A549 (cell line): ENCODE results near the gene VPS45. TPM values are rescaled to one million over a fixed set of nuclear protein-coding genes. Genes with fewer than 3 reads are reported as not detected.

Source experiments
- ATAC-seq, 2 experiments: fragments of 200-7000 bp in 1 of 2; fragments of >200 bp in 1 of 2; cut with Nextera tagmentation in 1 of 2; cut with Tn5 transposase in 1 of 2; 3 replicates each; pipeline versions ENCODE4 v1.8.0 to v1.9.1; 2018 to 2020; ENCODE audit warnings: mild to moderate bottlenecking in 1 of 2, moderate library complexity in 1 of 2
- CTCF ChIA-PET: fragments of 300-600 bp; sonication (Branson Sonifier 250); formaldehyde crosslinking; extraction: SDS; loops from one replicate; lab custom pipeline; 2021; ENCODE audit warnings: antibody characterized with exemption, inconsistent platforms; lab: Yijun Ruan, JAX
- POLR2A ChIA-PET: fragments of 350-600 bp; formaldehyde crosslinking; extraction: SDS; loops from one replicate; lab custom pipeline; 2021; ENCODE audit warnings: antibody characterized with exemption, inconsistent platforms; lab: Yijun Ruan, JAX
- DNase-seq, 2 experiments: peaks; one replicate each; pipeline versions ENCODE4 v3.0.0 to v3.0.0-alpha.2; 2011 to 2016; ENCODE audit warnings: low read depth in 1 of 2, low spot score in 1 of 2
- FAIRE-seq: peaks from 2 replicates; lab custom pipeline; 2011; peaks lifted over from hg19 to GRCh38; lab: Jason Lieb, UNC
- H3K27ac ChIP-seq, 2 experiments: fragments of >200 bp; sonication (Bioruptor Twin); formaldehyde crosslinking; 3 replicates each; pipeline ENCODE4 v1.5.1; 2016 to 2017
- H3K4me1 ChIP-seq: fragments of >200 bp; sonication (Bioruptor Twin); formaldehyde crosslinking; 3 replicates; pipeline ENCODE4 v1.6.1; 2016
- H3K4me2 ChIP-seq: fragments of >200 bp; sonication (Bioruptor Twin); formaldehyde crosslinking; 3 replicates; pipeline ENCODE4 v1.6.1; 2016
- H3K4me3 ChIP-seq: fragments of >200 bp; sonication (Bioruptor Twin); formaldehyde crosslinking; 3 replicates; pipeline ENCODE4 v1.5.1; 2016
- H3K9me3 ChIP-seq: fragments of >200 bp; sonication (Bioruptor Twin); formaldehyde crosslinking; 3 replicates; pipeline ENCODE4 v1.6.1; 2016
- CBX8 ChIP-seq: fragments of 200-600 bp; sonication (generic); IDR thresholded peaks from 2 replicates; pipeline ENCODE4 v1.6.1; 2016
- CHD2 ChIP-seq: fragments of 150-350 bp; IDR thresholded peaks from 2 replicates; pipeline ENCODE4 v1.6.1; 2014; ENCODE audit warnings: low read length; ENCODE audit not compliant: partially characterized antibody
- EHF ChIP-seq: fragments of 250-450 bp; sonication (Bioruptor Pico); IDR thresholded peaks from 2 replicates; pipeline ENCODE4 v1.5.0; 2020; ENCODE audit warnings: mild to moderate bottlenecking
- FOSL2 ChIP-seq, 2 experiments: fragments of 450-650 bp in 1 of 2; fragments of >200 bp in 1 of 2; sonication (Bioruptor Twin) in 1 of 2; formaldehyde crosslinking; IDR thresholded peaks; 2 replicates each; pipeline versions ENCODE4 v1.5.0 to v1.6.1; 2016 to 2020; ENCODE audit warnings: mild to moderate bottlenecking in 1 of 2, moderate library complexity in 1 of 2
- FOXS1 ChIP-seq: fragments of 250-450 bp; sonication (Bioruptor Pico); IDR thresholded peaks from 2 replicates; pipeline ENCODE4 v1.5.0; 2020; ENCODE audit warnings: mild to moderate bottlenecking, moderate library complexity
- GATA3 ChIP-seq: IDR thresholded peaks from 2 replicates; pipeline ENCODE4 v1.6.1; 2012; ENCODE audit warnings: borderline replicate concordance
- HOXA7 ChIP-seq: fragments of 250-450 bp; sonication (Bioruptor Pico); IDR thresholded peaks from 2 replicates; pipeline ENCODE4 v1.5.0; 2020; ENCODE audit warnings: mild to moderate bottlenecking, moderate library complexity
- HOXB13 ChIP-seq: fragments of 250-450 bp; sonication (Bioruptor Pico); IDR thresholded peaks from 2 replicates; pipeline ENCODE4 v1.5.0; 2020; ENCODE audit warnings: low read depth, mild to moderate bottlenecking, moderate library complexity
- HOXB5 ChIP-seq: fragments of 250-450 bp; sonication (Bioruptor Pico); IDR thresholded peaks from 2 replicates; pipeline ENCODE4 v1.5.0; 2020; ENCODE audit warnings: mild to moderate bottlenecking, moderate library complexity
- JUNB ChIP-seq: fragments of >200 bp; sonication (Bioruptor Twin); formaldehyde crosslinking; IDR thresholded peaks from 2 replicates; pipeline ENCODE4 v1.6.1; 2016
- KDM1A ChIP-seq: fragments of 200-600 bp; sonication (generic); IDR thresholded peaks from 2 replicates; pipeline ENCODE4 v1.6.1; 2016; ENCODE audit warnings: low read depth, mild to moderate bottlenecking
- KDM5A ChIP-seq: fragments of 200-600 bp; sonication (generic); IDR thresholded peaks from 2 replicates; pipeline ENCODE4 v1.6.1; 2016; ENCODE audit warnings: antibody characterized with exemption, mild to moderate bottlenecking
- MAFK ChIP-seq: fragments of 450-650 bp; IDR thresholded peaks from 2 replicates; pipeline ENCODE4 v1.6.1; 2014; ENCODE audit not compliant: partially characterized antibody
- MAZ ChIP-seq: fragments of 150-350 bp; IDR thresholded peaks from 2 replicates; pipeline ENCODE4 v1.6.1; 2014; ENCODE audit warnings: antibody characterized with exemption, low read depth, low read length, borderline replicate concordance
- MYC ChIP-seq: IDR thresholded peaks from 2 replicates; pipeline ENCODE4 v1.6.1; 2012; ENCODE audit warnings: mild to moderate bottlenecking, inconsistent platforms, low read length, improper control_type of control experiment, borderline replicate concordance
- PBX3 ChIP-seq: IDR thresholded peaks from 2 replicates; pipeline ENCODE4 v1.6.1; 2012
- PHF8 ChIP-seq: fragments of 200-600 bp; sonication (generic); IDR thresholded peaks from 2 replicates; pipeline ENCODE4 v1.6.1; 2016; ENCODE audit warnings: low read depth, mild to moderate bottlenecking, antibody characterized with exemption, moderate library complexity, borderline replicate concordance
- REST ChIP-seq: fragments of 200-600 bp; sonication (generic); IDR thresholded peaks from 2 replicates; pipeline ENCODE4 v1.6.1; 2016; ENCODE audit warnings: antibody characterized with exemption, mild to moderate bottlenecking, moderate library complexity
- SREBF2 ChIP-seq: fragments of 450-650 bp; IDR thresholded peaks from 2 replicates; pipeline ENCODE4 v1.6.1; 2014; ENCODE audit warnings: mild to moderate bottlenecking, moderate library complexity
- TP53 ChIP-seq: fragments of 250-450 bp; sonication (Bioruptor Pico); IDR thresholded peaks from 2 replicates; pipeline ENCODE4 v1.5.0; 2021; ENCODE audit warnings: mild to moderate bottlenecking, moderate library complexity
- ZC3H11A ChIP-seq: fragments of 450-650 bp; IDR thresholded peaks from 2 replicates; pipeline ENCODE4 v1.6.1; 2014; ENCODE audit warnings: antibody characterized with exemption, mild to moderate bottlenecking
- ZFP36 ChIP-seq: fragments of 450-650 bp; IDR thresholded peaks from 2 replicates; pipeline ENCODE4 v1.6.1; 2014; ENCODE audit warnings: borderline replicate concordance; ENCODE audit not compliant: partially characterized antibody
- ZSCAN20 ChIP-seq: fragments of 250-450 bp; sonication (Bioruptor Pico); IDR thresholded peaks from 2 replicates; pipeline ENCODE4 v1.8.0; 2022; ENCODE audit warnings: mild to moderate bottlenecking, moderate library complexity
- WGBS: methylation state at CpG from one replicate; pipeline ENCODE4 v1.1.6; 2017; ENCODE audit errors: missing lambda C conversion rate; 5-methylcytosine and 5-hydroxymethylcytosine counted together
- polyA plus RNA-seq, 4 experiments: library from polyadenylated mRNA; depleted of rRNA in 3 of 4; stranded (reverse); fragments of >200 nt; fragmentation: RNase III in 1 of 4; extraction: RNeasy Plus Mini Kit Qiagen cat#74134 plus additional on column Dnase treatment in 1 of 4; gene quantifications; 2 replicates in 3 of 4; 3 replicates in 1 of 4; pipeline ENCODE4 v1.2.3, GENCODE V29; 2011 to 2017
- TF ChIP-seq, protein P1 (sequence below): fragments of >200 bp; sonication (Bioruptor Twin); formaldehyde crosslinking; IDR thresholded peaks from 3 replicates; pipeline ENCODE4 v1.6.1; 2016
- TF ChIP-seq, protein P2 (sequence below): IDR thresholded peaks from 2 replicates; pipeline ENCODE4 v1.6.1; 2012; ENCODE audit warnings: low read depth, borderline replicate concordance
- TF ChIP-seq, protein P3 (sequence below): fragments of 250-450 bp; sonication (Bioruptor Pico); IDR thresholded peaks from 2 replicates; pipeline ENCODE4 v1.5.0; 2020; ENCODE audit warnings: low read depth, mild to moderate bottlenecking, moderate library complexity

The VPS45 gene
- polyA plus RNA-seq, 2 of the 4 experiments (the other 2 are of a cell fraction): 22.1 to 49.7 TPM

DNA sequence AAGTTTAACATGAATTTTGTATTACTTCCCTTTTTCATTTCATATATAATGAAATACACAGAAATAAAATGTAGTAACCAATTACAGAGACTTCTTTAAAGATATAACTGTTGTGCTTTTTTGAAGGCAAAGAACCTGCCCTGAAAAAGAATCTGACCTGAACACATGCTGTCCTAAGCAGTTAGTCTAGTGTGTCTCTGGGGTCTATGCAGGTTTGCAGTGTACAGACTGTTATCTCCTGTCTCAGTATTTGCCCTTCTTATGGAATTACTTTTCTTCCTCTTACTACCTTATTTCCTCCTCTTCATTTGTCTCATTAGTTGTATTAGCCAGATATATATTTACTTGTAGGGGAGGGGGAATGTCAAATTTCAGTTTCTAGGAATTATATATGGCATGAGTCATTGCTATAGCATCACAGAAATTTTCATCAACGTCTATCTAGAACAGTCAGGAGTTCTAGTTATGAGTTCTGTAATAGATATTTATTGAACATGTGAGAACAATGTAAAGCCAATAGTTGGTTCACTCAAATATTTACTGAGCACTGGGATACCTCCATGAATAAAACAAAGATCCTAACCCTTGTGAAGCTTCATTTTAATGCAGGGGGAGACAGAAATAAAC is 53.8 kb downstream of the VPS45 start:
- no peak for FAIRE-seq
- ChIA-PET POLR2A (no interaction called here), CTCF (interaction anchor here (0.6 to 1.2 kb wide), 3 partner anchors 32 to 66 kb away, joined by 3 read pairs; no protein-coding TSS in a partner anchor)
- no peak for DNase-seq
- TF ChIP-seq FOSL2 (IDR thresholded peaks at IDR 0.05) (no peak), FOSL2 (CRISPR knock-in tag; IDR thresholded peaks at IDR 0.05) (peak; percentile 38; the same call in 1 of the 2 replicates), HOXB13 (CRISPR knock-in tag) (no peak)
- peaks cover 10% of the 10 kb centered on the region for H3K4me1 ChIP-seq
- ATAC-seq: peak in 1 of 2 experiments; percentile 58; a peak in 3 of 6 replicates
- no peak overlapping the region for H3K27ac ChIP-seq
- H3K9me3 ChIP-seq: no peaks in the 10 kb centered on the region
- WGBS: 3% methylated on average over 1 of the region's 1 CpG
- H3K4me3 ChIP-seq: no peak overlapping the region
- peak overlapping the region; percentile 21; the same call in 1 of the 3 replicates for H3K4me2 ChIP-seq

- ChIA-PET CTCF (interaction anchor here (0.8 to 1.0 kb wide), 2 partner anchors 54 to 60 kb away, joined by 3 read pairs; no protein-coding TSS in a partner anchor), POLR2A (no interaction called here)
- DNase-seq (no peak), FAIRE-seq (no peak), ATAC-seq (no peak)
- Histone ChIP-seq H3K4me2 (no peak overlapping the region), H3K9me3 (no peaks in the 10 kb centered on the region), H3K4me1 (peaks cover 1% of the 10 kb centered on the region), H3K4me3 (no peak overlapping the region), H3K27ac (no peak overlapping the region)
- TF ChIP-seq JUNB (no peak), MYC (no peak), CHD2 (no peak), ZSCAN20 (no peak), KDM1A (no peak), GATA3 (no peak), CBX8 (no peak)
- TF ChIP-seq, protein P1, sequence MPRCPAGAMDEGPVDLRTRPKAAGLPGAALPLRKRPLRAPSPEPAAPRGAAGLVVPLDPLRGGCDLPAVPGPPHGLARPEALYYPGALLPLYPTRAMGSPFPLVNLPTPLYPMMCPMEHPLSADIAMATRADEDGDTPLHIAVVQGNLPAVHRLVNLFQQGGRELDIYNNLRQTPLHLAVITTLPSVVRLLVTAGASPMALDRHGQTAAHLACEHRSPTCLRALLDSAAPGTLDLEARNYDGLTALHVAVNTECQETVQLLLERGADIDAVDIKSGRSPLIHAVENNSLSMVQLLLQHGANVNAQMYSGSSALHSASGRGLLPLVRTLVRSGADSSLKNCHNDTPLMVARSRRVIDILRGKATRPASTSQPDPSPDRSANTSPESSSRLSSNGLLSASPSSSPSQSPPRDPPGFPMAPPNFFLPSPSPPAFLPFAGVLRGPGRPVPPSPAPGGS: no peak
- WGBS: 82% methylated on average over 2 of the region's 2 CpGs
Observed at GRCh38 chr1:150126811-150127210, 59.2 kb downstream of the VPS45 start.

- no peak overlapping the region for H3K4me2 ChIP-seq
- H3K4me3 ChIP-seq: no peak overlapping the region
- ChIA-PET POLR2A (no interaction called here), CTCF (interaction anchor here (0.8 to 1.5 kb wide), 4 partner anchors 11 to 54 kb away, joined by 3 to 5 read pairs (median 4); no protein-coding TSS in a partner anchor)
- no peak overlapping the region for H3K27ac ChIP-seq
- DNase-seq (no peak), FAIRE-seq (no peak), ATAC-seq (no peak)
- no peak for TF ChIP-seq GATA3
- TF ChIP-seq KDM5A: no peak
- no peak for TF ChIP-seq KDM1A
- no peak for TF ChIP-seq PBX3
- TF ChIP-seq MYC: no peak
- TF ChIP-seq, protein P2, sequence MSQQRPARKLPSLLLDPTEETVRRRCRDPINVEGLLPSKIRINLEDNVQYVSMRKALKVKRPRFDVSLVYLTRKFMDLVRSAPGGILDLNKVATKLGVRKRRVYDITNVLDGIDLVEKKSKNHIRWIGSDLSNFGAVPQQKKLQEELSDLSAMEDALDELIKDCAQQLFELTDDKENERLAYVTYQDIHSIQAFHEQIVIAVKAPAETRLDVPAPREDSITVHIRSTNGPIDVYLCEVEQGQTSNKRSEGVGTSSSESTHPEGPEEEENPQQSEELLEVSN: no peak
- TF ChIP-seq ZC3H11A: no peak
- no peak for TF ChIP-seq PHF8
- no peak for TF ChIP-seq FOXS1 (CRISPR knock-in tag)
- TF ChIP-seq HOXA7: no peak
- no peak for TF ChIP-seq EHF (CRISPR knock-in tag)
- TF ChIP-seq HOXB13 (CRISPR knock-in tag): no peak
- TF ChIP-seq HOXB5 (CRISPR knock-in tag): no peak
- TF ChIP-seq ZFP36: no peak
- TF ChIP-seq MAFK: no peak
- no peak for TF ChIP-seq SREBF2
- TF ChIP-seq REST: no peak
- TF ChIP-seq MAZ: no peak
- no peak for TF ChIP-seq TP53 (CRISPR knock-in tag)
- TF ChIP-seq, protein P3, sequence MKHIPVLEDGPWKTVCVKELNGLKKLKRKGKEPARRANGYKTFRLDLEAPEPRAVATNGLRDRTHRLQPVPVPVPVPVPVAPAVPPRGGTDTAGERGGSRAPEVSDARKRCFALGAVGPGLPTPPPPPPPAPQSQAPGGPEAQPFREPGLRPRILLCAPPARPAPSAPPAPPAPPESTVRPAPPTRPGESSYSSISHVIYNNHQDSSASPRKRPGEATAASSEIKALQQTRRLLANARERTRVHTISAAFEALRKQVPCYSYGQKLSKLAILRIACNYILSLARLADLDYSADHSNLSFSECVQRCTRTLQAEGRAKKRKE (CRISPR knock-in tag): no peak
- TF ChIP-seq, all 56 proteins: peak for 0
- no peaks in the 10 kb centered on the region for H3K4me1 ChIP-seq
- H3K9me3 ChIP-seq: no peaks in the 10 kb centered on the region
Observed at GRCh38 chr1:150127464-150127863, 59.9 kb downstream of the VPS45 start.
